ENCODE data around the gene PHKB.

The PHKB gene

DNA sequence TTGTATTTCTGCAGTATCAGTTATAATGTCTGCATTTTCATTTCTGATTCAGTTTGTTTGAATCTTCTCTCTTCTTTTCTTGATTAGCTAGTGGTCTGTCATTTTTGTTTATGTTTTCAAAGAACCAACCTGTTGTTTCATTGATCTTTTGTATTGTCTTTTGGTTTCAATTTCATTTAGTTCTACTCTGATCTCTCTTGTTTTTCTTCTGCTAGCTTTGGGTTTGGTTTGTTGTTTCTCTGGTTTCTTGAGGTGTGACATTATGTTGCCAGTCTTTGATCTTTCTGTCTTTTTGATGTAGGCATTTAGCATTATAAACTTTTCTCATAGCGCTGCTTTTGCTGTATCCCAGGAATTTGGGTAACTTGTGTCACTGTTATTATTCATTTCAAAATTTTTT is 107.2 kb downstream of the PHKB start:
- no peak for DNase-seq (ENCODE audit: low read depth in 2 of 2)

DNA sequence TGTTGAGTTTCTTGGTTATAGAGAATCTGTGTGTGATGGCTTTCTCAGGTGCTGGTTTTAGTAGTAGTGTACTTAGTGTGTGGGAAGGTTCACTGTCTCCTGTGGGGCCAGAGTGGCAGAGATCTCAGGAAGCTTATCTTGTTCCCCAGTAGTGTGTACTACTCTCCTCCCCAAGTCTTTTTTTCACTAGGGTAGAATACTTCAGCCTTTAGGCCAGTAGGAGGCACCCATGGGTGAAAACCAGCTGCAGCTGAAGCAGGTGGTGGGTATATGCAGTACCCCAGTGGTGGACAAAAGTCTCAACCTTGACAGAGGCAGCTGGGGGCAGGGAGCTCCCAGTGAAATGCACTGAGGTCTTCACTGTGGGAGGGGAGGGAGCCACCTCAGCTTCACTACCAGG is 109.9 kb downstream of the PHKB start:
- DNase-seq (ENCODE audit: low read depth in 2 of 2): no peak

DNA sequence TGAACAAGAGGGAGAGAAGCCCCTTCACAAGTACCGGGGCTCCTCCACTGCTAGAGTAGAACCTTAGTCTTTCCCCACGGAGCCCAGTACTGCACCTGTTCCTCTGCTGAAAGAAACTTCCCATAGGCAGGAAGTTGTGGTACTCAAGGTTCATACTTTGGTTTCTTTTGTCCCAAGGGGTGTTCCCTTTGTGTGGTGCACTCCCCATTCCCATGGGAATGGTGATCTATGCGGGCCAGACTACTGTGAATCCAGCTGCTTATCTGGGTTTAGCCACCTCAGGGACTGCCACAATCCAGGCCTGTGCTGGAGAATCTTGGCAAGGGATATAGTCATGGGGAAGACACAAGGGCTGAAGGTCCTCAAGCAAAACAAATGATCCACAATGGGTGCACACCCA is 110.6 kb downstream of the PHKB start:
- no peak for DNase-seq (ENCODE audit: low read depth in 2 of 2)

- no peak for DNase-seq (ENCODE audit: low read depth in 2 of 2)
Measured at GRCh38 chr16:47574091-47575054, 113.2 kb downstream of the PHKB start.

DNA sequence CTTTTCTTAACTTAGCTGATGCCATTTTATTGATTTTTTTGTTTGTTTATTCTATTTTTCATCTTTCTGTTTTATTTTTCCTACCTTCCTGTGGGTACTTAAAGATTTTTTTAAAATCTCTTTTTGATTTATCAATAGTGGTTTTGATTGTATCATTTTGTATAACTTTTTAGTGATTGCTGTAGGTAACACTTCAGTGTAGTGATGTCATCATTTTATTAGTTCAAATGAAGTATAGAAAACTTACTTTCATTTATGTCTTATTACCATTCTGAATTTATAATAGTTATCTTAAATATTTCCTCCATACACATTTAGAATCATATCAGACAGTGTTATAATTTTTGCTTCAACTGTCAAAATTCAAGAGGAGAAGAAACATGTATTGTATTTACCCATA is 115.9 kb downstream of the PHKB start:
- no peak for DNase-seq (ENCODE audit: low read depth in 2 of 2)

DNA sequence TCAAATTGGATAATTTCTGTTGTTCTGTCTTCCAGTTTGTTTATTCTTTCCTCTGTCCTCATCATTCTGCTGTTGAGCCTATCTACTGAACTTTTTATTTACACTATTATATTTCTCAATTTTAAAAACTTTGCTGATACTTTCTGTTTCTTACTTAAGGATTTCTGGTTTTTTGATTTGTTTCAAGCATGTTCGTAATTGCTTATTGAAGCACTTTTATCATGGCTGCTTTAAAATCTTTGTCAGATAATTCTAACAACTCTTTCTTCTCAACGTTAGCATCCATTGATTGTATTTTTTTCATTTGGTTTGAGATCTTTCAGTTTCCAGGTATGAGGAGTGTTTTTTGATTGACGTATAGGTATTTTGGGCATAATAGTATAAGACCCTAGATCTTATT is 116.9 kb downstream of the PHKB start:
- no peak for DNase-seq (ENCODE audit: low read depth in 2 of 2)

DNA sequence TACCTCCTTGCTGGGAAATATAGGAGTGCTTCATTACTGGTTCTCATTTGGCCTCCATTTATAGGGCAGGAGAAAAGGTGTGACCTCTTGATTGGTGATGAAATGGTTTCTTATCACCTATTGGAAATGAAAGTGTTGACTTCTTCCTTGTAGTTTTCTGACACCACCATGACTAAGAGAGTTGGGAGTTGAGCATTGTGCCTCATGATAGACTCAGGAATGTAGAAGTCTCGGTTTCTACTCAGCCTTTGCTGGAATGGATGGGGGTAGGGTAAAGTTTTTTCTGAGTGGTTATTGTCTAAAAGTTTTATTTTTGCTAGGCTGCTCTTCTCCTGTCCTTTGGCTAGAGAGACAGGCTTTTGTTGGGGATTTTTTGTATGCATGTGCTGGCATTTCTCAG is 117.4 kb downstream of the PHKB start:
- DNase-seq (ENCODE audit: low read depth in 2 of 2): no peak

GRCh38 chr16:47581114-47581513 is 120.0 kb downstream of the PHKB start:
- no peak for DNase-seq (ENCODE audit: low read depth in 2 of 2)

DNA sequence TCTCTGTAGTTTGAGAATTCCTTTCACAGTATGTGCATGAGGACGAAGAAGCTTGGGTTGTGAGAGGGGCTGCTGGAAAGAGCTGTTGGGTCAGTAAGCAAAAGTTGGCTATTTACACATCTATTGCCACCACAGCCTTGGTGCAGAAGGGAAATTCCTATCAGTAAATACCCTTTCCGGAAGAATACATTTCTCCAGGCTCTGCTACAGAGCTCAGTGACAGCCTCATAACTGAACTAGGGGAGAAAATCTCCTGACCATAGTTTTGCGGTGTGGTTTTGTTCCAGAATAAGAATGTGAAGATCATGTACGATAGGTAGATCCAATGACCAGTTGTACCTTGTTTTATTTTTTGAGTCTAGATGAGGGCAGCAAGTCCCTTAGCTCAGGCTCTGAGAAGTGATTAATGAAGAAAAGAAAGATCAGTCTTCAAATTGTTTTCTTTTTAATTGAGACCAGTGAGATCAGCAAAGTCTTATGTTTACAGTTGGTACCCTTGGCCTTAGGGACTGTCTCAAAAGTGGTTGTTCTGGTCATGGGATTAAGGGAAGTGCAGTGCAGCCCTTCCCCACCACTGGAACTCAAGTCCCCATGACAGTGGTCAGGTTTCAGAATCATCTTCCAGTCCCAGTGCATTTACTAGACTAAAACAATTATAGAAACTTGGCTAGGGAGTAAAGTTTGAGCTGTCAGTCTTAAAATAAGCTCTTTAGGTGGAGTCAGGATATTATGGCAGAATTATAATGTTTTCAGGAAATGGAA is 123.5 kb downstream of the PHKB start:
- DNase-seq (ENCODE audit: low read depth in 2 of 2): no peak

DNA sequence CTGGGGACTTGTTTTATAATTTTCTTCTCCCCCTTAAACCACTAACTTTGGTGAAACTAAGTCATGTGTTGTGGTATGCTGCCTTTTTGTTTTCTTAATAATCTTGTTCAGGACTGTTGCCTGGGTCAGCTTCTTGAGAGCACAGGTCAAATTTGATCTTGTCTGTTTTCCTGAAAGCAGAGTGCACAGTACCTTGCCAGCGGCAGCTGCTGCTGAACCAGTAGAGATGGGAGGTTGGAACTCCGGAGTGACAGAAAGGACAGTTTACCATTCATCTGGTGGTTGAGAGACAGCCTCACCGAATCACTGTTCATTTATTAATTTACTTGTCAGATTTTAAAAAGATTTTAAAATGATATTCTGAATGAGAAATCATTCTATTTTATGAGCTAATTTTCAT is 125.0 kb downstream of the PHKB start:
- no peak for DNase-seq (ENCODE audit: low read depth in 2 of 2)

GRCh38 chr16:47590472-47590871 is 129.3 kb downstream of the PHKB start:
- no peak for DNase-seq (ENCODE audit: low read depth in 2 of 2)

- DNase-seq (ENCODE audit: low read depth in 2 of 2): no peak
Measured at GRCh38 chr16:47592232-47592631, 131.1 kb downstream of the PHKB start.

DNA sequence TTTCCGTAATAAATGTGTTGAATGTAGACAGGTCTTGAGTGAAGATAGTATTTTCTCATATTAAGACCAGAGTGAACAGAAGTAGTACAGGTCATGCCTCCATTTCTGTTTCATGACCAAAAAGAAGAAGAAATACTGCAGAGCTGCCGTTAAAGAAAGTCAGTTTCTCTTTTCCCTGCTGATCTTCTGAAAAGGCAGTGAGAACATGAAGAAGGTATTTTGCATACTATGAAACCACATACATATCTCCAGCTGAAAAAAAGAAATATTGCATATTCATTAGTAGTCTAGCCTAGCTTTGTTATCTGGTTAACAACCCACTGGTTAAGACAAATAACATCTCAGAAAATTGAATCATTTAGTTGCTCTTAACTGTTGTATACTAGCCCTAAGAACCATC is 138.4 kb downstream of the PHKB start:
- DNase-seq (ENCODE audit: low read depth in 2 of 2): no peak

DNA sequence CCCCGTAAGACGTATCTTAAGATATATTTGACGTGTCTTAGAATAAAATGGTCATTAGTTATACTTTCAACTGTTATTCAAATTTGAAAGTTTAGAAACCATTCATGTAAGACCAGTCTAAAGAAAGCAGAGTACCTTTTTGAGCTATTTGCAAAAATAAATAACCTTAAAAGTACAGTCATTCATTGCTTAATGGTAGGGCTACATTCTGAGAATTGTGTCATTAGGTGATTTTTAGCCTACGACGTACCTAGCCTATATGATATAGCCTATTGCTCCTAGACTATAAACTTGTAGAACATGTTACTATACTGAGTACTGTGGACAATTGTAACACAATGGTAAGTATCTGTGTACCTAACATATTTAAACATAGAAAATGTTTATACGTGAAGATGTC is 139.2 kb downstream of the PHKB start:
- DNase-seq (ENCODE audit: low read depth in 2 of 2): no peak

GRCh38 chr16:47604306-47604705 is 143.2 kb downstream of the PHKB start:
- no peak for DNase-seq (ENCODE audit: low read depth in 2 of 2)

DNA sequence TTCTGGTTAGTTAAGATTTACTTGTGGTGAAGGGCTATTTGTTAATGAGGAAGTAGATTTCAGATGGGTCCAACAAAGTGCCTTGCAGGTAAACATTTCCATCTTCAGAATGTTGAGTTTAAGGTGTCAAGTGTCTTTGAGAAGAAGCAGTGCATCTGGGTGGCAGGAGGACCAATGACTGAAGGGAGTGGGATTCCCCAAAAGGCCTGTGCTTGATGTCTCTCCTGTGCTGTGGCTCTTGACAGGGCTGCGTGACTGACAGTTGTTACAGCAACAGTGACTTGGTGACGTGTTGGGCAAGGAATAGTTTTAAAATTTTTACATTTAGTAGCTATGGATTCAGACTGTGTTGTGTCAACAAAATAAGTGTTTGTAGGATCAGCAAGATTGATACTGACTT is 149.9 kb downstream of the PHKB start:
- no peak for DNase-seq (ENCODE audit: low read depth in 2 of 2)

DNA sequence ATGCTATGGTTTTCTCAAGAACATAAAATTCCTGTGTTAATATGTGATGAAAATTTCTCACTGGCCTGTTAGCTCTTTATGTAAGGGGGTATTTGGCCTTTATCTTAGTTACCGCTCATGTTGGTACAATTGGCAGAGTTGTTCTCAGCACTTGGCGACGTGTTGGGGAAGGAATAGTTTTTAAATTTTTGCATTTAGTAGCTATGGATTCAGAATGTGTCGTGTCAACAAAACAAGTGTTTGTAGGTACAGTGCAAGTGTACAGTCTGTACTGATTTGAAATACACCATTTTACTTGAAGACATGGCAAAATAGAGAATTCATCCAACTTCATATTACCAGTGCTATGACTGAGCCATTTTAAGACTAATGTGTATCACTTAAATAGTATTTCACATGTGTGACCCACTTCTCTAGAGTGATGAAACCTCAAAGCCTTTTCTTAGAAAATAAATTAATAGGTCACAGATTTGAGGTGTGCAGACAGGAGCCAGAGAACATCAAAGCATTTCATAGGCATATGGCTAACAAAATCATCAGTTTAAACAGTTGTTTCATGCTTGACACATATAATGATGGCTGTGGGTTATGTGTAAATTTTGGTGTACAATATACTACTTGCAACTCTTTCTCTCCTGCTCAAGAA is 150.8 kb downstream of the PHKB start:
- no peak for DNase-seq (ENCODE audit: low read depth in 2 of 2)

DNA sequence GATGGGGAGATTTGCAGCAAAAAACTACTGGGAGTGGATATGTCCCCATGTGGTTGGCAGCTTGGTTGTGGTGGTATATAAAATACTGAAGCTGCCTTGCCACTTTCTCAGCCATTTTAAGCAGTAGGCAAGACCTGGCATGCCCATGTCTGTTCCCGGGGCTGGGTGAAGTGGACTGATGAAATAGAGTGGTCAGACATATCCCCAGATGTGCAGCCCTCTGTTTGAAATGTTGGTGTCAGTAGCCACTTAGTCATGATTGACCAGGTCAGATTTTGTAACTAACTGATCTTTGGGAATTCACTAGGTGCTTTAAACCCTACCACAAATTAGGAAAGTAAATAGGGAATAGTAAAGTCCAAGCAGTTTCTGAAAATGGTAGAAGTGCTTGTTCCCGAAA is 151.6 kb downstream of the PHKB start:
- no peak for DNase-seq (ENCODE audit: low read depth in 2 of 2)

DNA sequence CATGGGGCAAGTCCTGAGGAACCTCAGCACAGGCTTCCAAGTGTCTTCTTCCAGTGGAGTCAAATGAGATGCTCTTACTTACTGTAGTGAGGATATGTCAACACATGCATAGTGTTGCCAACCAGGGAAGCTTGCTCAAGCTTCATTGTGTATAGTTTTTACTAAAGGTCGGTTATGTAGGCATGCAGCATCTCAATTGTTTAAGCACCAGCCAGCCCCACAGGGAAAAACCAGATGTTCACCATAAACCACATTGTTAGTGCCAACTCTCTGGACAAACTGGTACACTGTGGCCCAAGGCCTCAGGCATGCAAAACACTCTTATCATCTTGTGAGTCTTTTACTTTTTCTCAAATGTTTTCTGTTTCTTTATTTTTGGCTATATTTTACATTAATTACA is 152.1 kb downstream of the PHKB start:
- no peak for DNase-seq (ENCODE audit: low read depth in 2 of 2)

DNA sequence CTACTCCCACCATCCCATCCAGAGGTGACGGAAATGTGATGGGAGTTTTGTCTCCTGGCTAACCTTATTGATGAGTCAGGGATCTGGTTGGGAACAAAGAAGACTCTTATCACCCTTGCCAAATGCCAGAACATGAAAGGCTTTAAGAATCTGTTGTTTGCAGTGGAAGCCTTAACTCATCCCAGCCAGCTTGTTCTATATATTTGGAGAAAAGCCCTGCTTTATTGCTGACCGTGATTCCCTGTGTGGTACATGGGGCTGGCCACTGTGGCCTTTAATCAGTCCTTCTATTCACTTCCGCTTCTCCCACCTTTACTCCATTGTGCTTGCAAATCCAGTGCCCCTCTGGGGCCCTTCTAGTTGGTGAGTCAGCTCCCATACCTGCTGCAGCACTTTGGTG is 156.6 kb downstream of the PHKB start:
- no peak for DNase-seq (ENCODE audit: low read depth in 2 of 2)

GRCh38 chr16:47622451-47623176 is 161.5 kb downstream of the PHKB start:
- DNase-seq (ENCODE audit: low read depth in 2 of 2): no peak

DNA sequence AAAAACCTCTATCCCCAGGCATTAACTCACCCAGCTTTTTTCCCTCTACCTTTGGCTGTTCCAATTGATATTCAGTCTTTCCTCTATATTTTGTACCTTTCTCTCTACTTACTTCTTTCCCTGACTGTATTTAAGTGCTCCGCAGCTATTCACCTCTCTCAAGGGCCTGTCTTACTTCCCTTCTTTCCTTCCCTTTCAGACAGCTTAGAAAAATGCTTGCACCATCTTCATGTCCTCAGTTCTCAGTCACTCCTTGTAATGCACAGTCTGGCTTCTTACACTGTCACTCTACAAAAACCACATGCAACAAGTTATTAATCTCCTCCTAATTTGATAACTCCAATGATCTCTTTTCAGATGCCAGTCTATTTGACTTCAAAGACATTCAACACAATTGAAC is 163.4 kb downstream of the PHKB start:
- DNase-seq (ENCODE audit: low read depth in 2 of 2): no peak
